GM10847 (cell line): Measurements from ENCODE around the gene RYR3.

Experiments used
- POLR2A ChIP-seq: IDR thresholded peaks from 2 replicates; pipeline ENCODE4 v1.6.1; 2011; ENCODE audit not compliant: insufficient read length; ENCODE audit errors: extremely low read depth

RYR3 gene

DNA sequence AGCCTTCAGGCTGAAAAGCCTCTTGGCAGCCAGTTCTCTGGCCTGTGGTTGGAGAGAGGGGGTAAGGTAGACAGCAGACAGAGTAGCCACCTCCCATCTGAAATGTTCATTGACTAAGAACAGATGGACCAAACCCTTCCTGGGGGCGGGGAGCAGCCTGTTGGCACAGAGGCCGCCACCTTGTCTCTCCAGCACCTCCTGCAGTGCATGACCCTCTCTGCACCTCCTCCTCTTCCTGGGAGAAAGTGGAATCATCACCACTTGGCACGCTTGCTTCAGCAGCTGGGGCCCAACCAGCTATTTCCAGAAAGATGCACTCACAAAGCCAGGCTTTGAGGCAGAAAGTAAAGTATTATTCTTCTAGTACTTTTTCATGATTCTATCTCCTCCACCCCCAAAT lies 344.1 kb downstream of the RYR3 start:
- no peak for TF ChIP-seq POLR2A

DNA sequence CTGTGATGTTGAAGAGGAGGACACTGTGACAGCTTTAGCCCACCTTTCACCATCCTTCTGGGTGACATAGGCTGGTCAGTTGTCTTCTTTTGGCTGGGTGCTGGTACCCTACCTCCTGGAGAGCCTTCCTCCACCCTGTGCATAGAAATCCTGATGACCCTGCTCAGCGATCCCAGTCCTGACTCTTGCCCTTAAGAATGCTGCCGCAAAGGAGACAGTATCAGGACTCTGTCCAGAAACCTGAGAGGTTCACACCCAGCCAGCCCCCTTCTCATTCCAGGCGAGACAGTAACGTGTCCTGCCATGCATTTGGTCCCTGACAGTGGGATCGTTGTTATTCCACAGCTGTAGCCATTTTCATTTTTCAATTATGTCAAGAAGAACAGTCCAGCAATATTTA lies 344.7 kb downstream of the RYR3 start:
- TF ChIP-seq POLR2A, result no peak

DNA sequence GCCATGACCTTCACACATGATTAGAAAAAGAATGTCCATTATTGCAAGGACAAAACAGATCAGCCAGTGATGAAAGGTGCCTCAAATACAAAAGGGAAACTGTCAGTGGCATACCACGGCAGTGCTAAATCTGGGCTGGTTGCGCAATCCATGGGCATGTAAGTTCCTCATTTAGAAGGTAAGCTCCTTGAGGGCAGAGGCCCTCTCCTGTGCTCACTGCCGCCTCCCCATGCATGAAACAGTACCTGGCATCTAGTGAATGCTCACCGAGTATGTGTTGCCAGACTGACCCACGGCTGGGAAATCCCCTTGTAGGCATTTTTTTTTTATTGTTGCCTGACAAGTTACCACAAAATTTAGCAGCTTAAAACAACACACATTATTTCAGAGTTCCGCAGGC lies 345.4 kb downstream of the RYR3 start:
- no peak for TF ChIP-seq POLR2A

DNA sequence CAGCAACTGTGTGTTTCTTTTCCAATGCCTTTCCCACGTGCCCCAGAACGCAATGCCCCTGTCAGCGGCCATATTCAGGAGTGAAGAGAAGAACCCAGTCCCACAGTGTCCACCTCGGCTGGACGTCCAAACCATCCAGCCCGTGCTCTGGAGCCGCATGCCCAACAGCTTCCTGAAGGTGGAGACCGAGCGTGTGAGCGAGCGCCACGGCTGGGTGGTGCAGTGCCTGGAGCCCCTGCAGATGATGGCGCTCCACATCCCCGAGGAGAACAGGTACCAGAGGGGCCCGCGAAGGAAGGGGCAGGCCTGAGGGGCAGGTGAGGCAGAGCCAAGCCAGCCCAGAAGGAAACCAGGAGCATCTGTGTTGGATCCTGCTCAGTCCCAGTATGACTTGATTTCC lies 349.4 kb downstream of the RYR3 start:
- no peak for TF ChIP-seq POLR2A

DNA sequence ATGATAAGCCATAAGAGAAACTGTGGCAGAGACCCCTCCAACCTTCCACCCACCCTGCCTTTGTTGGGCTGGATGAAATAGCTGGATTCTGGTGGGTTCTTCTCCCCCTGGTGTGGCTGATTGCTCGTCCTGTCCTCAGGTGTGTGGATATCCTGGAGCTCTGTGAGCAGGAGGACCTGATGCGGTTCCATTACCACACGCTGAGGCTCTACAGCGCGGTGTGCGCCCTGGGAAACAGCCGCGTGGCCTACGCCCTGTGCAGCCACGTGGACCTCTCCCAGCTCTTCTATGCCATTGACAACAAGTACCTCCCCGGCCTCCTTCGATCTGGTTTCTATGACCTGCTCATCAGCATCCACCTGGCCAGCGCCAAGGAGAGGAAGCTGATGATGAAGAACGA lies 351.2 kb downstream of the RYR3 start:
- no peak for TF ChIP-seq POLR2A

DNA sequence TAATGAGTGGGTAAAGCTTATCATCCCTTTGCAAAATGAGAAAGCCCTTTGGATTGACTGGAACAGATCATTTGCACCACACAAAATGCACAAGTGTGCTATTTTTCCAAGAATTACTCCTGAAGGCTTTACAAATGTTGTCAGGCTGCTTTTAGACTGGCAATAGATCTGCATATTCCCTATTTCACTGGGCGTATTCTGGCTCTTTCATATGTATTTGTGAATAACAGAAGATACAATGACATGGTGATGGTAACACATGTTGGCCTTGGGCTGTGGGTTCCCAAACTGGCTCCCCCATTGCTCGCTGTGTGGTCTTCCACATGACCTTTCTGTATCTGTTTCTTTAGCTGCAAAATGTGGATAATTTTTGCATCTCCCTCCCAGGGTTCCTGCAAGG lies 354.2 kb downstream of the RYR3 start:
- TF ChIP-seq POLR2A, result no peak

DNA sequence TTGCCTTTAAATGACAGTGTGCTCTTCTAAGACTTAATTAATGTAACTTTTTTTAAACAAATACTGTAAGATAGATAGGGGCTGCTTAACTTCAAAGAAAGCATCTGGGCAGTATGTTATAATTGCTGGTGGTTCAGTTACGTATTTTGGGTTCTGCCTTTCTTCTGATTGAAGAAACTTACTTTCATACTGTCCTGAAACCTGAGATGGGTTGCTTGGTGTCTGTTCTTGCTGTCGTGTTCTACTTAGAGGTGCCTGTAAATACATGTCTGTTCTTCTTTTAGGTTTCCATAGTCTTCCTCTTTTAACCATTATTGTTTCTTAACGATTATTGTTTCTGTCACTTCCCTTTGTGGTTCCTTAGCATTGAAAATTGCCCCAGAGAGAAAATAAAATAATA lies 359.8 kb downstream of the RYR3 start:
- TF ChIP-seq POLR2A, result no peak

DNA sequence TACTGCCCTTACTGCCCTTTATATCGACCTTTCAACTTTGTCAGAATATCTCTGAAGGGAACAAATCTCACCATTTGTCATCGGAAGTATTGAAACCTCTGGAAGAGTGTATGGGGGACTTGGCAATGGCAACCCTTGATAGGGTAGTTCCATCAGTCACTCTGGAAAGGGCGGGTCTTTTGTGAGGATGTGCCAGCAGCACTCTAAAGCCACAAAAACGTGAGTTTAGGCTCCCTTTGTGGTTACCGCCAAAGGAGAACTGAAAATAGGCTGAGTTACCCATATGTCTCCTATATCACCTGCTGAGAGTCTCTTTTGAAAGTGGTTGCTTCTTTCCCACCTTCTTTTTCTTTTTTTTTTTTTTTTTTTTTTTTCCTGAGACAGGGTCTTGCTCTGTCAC lies 360.7 kb downstream of the RYR3 start:
- TF ChIP-seq POLR2A, result no peak

DNA sequence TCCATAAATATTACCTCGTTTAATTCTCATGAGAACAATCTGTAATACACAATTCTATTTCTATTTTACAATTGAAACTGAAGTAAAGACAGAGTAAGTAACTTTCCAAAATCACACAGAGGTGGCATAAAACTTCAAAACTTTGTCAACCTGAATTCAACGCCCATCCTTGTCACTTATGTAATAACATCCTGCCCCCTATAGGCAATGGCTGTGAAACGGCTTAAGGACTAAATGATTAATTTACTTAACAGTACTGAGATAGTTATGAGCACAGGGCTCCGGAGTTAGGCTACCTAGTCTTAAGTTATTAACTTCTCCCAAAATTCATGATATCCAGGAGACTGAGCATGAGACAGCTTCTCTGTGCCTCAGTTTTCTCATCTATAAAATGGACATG lies 364.5 kb downstream of the RYR3 start:
- TF ChIP-seq POLR2A, result no peak

DNA sequence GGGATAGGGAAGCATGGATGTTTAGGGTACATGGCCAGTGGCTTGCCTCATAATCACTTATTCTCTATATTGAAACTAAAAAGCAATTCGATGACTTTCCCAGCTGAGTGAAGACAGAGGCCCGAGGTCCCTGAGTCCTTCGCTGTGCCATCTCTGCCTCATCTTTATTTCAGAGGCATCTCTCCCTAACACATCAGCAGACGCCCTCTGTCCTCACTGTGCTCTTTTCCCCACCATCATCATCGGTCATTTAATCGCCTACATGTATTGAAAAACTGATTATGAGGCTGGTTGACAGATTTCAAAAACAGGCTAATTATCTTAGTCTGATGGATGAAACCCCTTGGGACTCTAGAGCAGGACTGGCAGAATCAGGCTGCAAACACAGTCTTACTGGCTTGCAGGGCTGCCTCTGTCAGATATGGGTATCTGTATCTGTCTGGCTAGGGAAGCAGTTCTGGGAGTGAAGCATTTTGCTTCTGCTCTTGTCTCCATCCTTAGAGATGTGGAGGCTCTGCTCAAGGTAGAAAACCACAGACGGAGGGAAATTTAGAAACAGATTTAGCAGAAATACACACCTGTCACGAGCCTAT lies 366.6 kb downstream of the RYR3 start:
- TF ChIP-seq POLR2A, result no peak

DNA sequence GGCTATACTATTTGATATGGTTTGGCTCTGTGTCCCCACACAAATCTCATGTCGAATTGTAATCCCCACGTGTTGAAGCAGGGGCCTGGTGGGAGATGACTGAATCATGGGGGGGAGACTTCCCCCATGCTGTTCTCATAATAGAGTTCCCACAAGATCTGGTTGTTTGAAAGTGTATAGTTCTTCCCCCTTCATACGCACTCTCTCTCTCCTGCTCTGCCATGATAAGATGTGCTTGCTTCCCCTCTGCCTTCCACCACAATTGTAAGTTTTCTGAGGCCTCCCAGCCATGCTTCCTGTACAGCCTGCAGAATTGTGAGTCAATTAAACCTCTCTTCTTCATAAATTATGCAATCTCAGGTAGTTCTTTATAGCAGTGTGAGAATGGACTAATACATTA lies 367.4 kb downstream of the RYR3 start:
- TF ChIP-seq POLR2A, result no peak

DNA sequence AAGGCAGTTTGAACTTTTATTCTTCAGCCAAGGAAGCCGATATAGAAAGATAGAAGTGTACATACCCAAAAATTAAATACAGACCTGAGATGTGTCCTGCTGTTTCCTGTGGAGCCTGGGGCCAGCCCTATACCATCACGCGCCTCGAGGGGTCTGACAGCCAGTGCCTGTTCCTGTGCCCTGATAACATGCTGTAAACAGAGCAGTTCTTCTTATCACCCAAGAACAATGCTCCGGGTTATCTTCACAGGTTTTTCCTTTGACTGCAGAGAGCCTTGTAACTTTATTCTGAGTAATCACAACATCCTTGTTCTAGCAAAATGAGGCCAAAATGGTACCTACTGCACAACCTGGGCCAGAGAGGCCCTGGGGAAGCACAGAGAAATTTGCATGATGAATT lies 367.8 kb downstream of the RYR3 start:
- TF ChIP-seq POLR2A, result no peak

DNA sequence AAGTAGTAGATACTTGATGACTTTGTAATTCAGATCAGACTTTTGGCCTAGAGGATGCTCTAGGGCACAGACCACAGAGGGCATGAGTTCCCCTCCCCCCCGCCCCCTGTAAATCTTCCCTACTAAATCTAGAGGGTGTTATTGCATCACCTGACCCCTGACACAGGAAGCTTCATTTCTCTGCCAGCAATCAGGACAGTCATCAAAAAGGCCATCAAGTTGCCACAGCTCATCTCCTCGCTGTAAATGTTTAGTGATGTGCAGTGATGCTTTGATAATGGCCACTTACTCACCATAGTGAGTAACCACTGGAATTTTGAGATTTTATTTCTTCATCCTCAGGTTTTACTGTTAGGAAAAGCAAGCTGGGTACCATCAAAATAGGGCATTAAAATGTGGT lies 368.3 kb downstream of the RYR3 start:
- TF ChIP-seq POLR2A, result no peak

DNA sequence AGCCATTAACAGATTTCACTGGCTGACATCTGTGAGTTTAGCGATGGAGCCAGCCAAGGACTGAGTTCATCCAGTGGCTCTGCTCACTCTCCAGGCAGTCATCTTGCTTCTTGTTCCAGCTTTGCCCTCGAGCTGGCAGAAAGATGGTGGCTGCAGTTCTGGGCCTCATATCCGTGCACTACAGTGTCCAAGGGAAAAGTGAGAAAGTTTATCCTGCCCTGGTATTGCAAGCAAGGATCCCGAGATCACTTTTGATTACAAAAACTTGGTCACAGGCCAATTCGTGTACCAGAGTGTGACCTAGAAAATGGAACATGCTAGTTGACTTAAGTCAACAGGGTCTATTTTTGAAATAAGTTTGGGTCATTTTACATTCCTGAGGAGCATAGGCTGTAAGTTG lies 369.6 kb downstream of the RYR3 start:
- TF ChIP-seq POLR2A, result no peak

DNA sequence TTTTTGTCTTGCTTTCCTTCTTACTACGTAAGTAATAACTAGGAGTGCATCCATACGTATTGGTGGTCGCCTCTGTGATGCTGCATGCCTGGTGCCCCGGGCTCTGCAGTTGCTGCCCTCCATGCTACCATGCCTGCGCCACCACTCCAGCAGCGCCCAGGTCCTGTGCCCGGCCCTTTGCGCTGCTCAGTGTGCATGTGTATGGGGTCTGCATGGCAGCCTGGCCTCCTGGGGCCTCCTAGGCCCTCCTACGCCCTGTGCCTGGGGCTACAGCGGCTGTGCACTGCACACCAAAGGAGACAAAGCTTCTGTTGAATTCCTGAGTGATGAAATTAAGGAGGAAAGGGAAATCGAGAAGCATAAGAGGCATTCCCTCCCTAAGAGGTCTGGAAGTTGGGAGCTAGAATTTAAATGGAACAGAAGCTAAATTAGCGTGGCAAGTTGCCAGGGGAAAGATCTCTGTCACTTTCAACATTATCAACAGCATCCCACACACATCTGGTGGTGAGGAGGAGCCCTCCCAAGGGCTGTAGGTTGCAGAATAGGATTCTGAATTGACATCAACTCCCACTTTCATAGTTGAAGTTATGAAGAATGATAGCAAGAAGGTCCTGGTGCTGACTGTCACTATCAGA lies 382.5 kb downstream of the RYR3 start:
- TF ChIP-seq POLR2A, result no peak

DNA sequence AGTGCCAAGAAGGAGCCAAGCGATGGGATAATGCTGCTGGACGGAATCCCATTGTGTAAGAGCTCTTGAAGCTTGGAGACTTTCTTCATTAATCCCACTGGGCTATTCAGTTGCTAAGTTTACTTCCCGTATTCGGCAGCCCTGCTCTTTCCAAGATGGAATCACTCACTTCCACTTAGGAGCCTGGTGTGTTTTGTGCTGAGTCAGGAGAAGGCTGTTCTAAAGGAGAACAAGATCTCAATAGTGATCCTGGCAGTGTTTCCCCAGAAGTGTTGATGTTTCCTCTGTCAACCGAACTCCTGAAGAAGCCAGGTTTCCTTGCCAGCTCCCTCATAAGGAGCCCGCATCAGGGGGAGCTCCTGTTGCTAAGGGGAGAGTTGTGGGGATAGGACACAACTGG lies 387.4 kb downstream of the RYR3 start:
- TF ChIP-seq POLR2A, result no peak

DNA sequence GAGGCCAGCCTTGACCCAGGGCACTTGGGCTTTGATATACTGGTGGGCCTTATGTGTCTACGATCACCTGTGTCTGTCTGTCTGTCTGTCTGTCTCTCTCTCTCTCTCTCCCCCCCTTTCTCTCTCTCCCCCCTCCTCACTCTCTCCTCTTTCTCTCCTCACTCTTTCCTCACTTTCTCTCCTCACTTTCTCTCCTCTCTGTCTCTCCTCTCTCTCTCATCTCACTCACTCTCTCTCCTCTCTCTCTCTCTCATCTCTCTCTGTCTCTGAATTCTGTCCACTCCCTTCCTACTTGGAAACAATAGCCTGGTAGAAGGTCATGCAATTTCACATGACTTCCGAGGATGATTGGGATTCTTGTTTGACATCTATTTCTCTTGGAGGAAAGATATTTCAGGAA lies 388.4 kb downstream of the RYR3 start:
- TF ChIP-seq POLR2A, result no peak
